Smooth muscle cell of the brain vasculature (primary cell): Measurements from ENCODE around the gene ABCA2.

Experiments
- DNase-seq: peaks from one replicate; pipeline ENCODE4 v3.0.0-alpha.2; 2012; ENCODE audit warnings: low read depth, low spot score

The ABCA2 gene

DNA sequence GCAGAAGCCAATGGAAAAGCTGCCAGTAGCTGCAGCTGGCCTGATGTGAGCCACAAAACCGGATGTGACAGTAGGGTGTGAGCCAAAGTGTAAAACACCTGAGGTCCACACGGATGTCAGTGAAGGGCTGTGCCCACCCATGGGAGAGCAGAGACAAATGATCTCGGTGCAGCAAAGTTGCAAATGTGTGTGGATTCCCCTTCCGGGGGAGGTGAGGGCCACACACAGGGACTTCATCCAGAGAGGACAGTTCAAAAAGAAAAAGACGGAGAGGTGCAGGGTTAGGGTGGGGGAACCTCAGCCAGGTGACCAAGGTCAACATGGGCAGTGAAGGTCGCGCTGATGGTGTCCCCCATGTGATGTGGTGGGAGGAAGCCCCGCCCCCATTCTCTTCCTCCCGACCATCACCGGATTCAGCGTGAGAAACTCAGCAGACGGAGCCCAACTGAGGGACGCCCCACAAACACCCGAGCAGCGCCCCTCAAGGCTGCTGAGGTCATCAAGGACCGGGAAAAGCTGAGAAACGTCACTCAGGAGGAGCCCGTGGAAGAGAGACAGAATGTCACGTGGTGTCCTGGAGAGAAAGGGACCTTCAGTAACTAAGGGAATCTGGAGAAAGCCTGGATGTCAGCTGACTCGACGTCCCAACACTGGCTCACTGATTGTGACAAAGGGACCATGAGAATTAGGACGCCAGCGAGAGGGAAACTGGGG is 62.1 kb downstream of the ABCA2 start:
- DNase-seq, result no peak

DNA sequence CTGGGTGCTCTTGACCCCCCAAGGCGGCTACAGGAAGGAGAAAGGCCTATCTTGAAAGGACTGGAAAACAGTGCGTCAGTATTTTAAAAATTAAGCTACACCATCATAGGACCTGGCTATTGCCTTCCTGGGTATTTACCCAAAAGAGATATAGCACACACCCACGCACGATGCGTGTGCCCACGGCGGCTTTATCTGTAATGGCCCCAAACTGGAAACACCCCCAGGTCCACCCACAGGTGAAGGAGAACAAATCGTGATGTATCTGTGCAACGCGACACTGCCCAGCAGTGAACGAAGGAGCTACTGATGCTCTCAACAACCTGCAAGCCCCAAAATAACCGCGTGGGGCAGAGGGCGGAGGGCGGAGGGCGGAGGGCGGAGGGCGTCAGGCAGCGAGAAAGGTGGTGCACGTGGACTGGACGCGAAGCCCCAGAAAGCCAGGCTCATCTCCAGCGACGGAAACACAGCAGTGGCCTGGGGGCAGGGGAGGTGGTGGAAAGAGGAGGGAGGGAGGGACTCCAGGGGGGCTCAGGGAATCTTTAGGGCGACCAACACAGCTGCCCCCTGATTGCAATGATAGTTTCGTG is 63.1 kb downstream of the ABCA2 start:
- no peak for DNase-seq

DNA sequence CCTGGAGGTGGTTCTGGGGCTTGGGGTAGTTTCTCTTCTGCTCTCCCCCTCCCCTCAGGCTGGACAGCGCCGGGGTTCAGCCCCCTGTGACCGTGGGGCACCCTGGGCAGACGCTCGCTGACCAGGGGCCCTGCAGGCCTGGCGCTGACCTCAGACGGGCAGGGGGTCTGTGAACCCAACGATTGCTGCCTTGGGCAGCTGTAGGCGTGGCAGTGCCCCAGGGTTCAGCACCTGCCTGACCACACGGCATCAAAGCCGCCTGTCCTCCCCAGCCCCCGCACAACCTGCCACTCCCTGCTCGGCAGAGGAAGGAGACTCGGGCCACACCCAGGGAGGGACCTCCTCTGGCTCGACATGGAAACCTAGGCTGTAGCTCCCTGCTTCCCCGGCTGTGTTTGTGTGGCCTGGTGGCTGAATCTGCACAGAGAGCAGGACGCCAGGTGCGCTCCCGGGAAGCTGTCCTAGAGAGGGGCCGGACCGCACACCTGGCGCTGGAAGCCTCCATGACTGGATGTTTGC is 63.8 kb downstream of the ABCA2 start:
- no peak for DNase-seq

DNA sequence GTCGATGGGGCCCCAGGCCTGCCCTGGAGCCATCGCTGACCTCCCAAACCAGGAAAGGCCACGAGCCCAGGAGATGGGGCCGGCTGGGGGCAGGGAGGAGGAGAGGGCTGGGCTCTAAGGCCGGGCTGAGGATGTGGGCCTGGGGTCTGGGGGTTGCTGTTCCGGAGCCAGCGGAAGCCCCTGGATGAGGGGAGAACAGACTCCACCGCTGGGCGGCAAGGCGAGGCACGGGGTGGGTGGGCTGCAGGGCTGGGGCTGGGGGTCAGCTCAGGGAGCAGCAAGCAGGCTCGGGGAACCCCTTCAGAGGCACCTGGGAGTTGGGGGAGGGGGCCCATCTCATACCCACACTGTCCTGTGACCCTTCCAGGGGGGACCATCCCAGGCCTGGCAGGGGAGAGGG is 64.3 kb downstream of the ABCA2 start:
- DNase-seq, result no peak

DNA sequence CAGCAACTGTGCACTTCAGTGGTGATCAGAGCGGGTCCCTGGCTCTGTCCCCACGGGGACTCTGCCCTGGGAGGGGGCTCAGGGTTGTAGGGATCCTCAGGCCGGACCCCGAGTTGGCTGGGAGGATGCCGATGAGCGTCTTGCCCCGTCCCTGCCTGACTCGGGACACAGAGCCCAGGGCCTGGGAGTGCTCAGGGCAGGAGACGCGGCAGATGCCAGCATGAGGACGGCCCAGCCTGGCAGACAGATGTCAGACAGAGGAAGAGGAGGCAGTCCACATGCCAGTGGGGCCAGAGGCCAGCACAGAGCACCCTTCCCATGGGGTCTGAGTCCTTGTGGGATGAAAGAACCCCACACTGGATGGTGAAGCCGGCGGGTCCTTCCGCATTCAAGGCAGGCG is 64.7 kb downstream of the ABCA2 start:
- no peak for DNase-seq

- DNase-seq, result no peak
These were observed 65.3 kb downstream of the ABCA2 start for GRCh38 chr9:136962701-136963248.

GRCh38 chr9:136962163-136962562 is 65.9 kb downstream of the ABCA2 start:
- no peak for DNase-seq

GRCh38 chr9:136961279-136962065 is 66.6 kb downstream of the ABCA2 start:
- peak; percentile 55 for DNase-seq

DNA sequence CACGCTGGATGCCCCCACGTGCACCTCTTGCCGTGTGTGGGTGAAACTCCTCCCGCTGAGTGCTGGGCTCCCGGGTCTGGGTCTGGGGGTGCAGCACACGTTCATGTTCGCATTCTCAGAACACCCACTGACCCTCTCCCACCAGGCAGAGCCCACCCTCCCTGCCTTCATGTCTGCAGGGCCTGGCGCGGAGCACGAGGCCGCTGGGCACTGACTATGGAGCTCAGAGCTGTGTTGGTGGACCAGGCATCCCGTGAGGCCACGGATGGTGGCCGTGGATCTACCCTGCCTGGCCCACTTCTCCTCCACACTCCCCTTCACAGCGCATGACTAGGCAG is 67.1 kb downstream of the ABCA2 start:
- DNase-seq, result no peak

DNA sequence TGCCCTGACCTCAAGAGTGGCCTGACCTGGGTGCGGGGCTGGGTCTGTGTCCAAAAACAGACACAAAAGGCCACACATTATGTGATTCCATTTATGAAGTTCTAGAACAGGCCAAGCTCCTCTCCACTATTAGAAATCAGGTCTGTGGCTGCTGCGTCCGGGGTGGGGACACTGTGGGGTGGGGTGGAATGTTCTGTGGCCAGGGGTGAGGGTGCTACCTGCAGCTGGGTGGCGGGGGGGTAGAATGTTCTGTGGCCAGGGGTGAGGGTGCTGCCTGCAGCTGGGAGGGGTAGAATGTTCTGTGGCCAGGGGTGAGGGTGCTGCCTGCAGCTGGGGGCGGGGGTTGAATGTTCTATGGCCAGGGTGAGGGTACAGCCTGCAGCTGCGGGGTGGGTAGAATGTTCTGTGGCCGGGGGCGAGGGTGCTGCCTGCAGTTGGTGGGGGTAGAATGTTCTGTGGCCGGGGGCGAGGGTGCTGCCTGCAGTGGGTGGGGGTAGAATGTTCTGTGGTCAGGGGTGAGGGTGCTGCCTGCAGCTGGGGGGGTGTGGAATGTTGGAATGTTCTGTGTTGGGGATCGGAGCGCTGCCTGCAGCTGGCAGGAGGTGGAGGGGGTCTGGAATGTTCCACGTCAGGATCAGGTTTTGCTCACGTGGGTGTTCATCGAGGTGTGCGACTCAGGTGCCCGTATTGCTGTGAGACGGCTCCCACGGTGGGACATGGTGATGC is 67.7 kb downstream of the ABCA2 start:
- DNase-seq, result no peak

DNA sequence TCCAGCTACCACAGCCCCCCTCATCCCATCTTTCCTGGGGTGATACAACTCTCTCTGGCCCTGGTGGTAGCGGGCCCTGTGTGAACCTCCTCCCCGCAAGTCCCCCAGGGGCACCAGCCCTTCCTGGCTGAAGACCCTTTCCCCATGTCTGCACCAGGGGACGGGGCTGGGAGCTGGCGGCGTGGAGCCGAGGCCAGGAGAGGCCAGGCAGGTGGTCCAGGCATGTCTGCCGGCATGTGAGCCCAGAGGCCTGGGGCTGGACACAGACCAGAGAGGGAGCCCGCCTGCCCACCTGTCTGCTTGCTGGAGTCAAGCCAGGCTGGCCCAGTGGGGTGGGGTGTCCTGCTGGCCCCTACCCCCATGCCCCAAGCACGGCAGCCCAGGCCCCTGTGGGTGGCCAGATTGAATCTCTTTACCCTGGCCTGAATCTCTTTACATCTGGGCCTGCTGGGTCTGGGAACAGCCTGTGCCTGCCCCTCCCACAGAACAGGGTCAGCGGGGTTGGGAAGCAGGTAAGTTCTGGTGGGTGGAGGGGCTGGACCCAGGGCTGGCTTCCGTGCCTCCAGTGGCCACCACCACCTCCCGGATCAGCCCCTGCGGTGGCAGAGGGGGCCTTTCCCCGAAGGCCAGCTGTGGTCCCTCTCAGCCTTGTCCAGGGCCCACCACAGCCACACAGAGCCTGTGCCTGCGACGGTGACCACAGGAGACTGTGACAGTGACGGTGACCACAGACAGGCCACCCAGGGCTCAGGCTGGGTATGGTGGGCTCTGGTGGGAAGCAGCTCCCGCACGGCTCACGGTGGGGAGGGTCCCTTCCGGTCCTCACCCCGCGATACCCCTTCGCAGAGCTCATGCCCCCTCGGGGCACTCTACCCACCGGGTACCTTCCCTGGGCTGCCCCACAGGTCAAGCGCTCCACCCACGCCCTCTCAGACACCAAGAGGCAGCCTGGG is 68.9 kb downstream of the ABCA2 start:
- DNase-seq, result no peak

- DNase-seq, result no peak
These were observed 69.6 kb downstream of the ABCA2 start for GRCh38 chr9:136958473-136958872.

- DNase-seq, result no peak
These were observed 70.1 kb downstream of the ABCA2 start for GRCh38 chr9:136957901-136958300.

DNA sequence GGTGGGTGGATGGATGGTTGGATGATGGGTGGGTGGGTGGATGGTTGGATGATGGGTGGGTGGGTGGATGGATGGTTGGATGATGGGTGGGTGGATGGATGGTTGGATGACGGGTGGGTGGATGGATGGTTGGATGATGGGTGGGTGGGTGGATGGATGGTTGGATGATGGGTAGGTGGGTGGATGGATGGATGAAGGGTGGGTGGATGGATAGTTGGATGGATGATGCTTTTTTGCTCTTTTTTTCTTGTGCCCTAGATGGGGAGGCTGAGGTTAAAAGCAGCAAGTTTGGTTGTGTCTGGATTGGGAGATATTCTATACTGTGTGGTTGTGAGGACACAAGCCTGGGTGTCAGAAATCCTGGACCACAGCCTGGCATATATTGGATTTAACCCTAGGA is 70.6 kb downstream of the ABCA2 start:
- DNase-seq, result no peak
